ENCODE data around the gene CNBP. TPM values are rescaled to one million over a fixed set of nuclear protein-coding genes. Genes with fewer than 3 reads are reported as not detected.

Gene CNBP
- total and polyA plus RNA-seq, 5 donors = 368 to 537 (median 451) TPM

- peak; percentile 51 to 85 for ATAC-seq
- H3K27ac ChIP-seq (ENCODE audit: low read length) = peak overlapping the region; percentile 33
These were observed 51.4 kb downstream of the CNBP start for GRCh38 chr3:129132097-129132866.

GRCh38 chr3:129131465-129132088 lies 52.1 kb downstream of the CNBP start:
- H3K4me3 ChIP-seq (ENCODE audit: low read length) = no peak overlapping the region
- peak; percentile 22 to 48 for ATAC-seq
- intact Hi-C loops (cut with DNase I) = no loop called here

More at GRCh38 chr3:129132097-129132866, 51.4 kb downstream of the CNBP start:
- Histone ChIP-seq H3K4me1 (ENCODE audit: control insufficient read depth, insufficient read depth, low read length) (no peaks in the 10 kb centered on the region), H3K9me3 (ENCODE audit: control insufficient read depth, low read length) (no peaks in the 10 kb centered on the region), H3K27me3 (ENCODE audit: control insufficient read depth, insufficient read depth) (no peaks in the 10 kb centered on the region), H3K4me3 (ENCODE audit: low read length) (no peak overlapping the region)
- 70% methylated on average over 5 of the region's 5 CpGs for WGBS
- peak in 1 of 3 donors; percentile 63 for DNase-seq
- intact Hi-C loops (cut with DNase I) = no loop called here

DNA sequence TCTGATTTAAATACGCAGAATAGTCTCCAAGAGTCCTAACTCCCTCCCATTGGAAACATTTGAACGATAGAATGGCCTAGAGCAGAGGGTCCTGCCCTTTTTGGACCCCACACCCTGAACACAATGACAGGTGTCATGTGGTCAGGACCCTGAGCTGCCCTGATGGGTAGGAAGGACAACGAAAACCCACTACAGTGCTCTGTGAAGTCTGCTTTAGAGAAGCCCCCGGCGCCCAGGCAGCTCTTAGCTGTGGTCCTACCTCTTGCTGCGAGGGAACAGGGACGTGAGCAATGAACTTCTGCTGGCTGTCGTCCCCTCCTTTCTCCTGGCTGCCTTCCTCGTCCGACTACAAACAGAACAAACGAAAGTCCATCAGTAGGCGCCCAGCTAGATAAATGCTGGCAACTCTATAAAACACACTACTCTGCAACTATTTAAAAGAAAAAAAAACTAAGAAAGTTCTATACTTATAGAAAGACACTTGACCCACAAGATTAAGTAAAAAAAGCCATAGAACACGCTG lies 53.3 kb downstream of the CNBP start:
- DNase-seq (no peak), ATAC-seq (no peak)
- H3K27ac ChIP-seq (ENCODE audit: low read length) = no peak overlapping the region
- no peaks in the 10 kb centered on the region for H3K9me3 ChIP-seq (ENCODE audit: control insufficient read depth, low read length)
- intact Hi-C loops (cut with DNase I) = no loop called here
- H3K4me3 ChIP-seq (ENCODE audit: low read length) = no peak overlapping the region
- 74% methylated on average over 13 of the region's 13 CpGs for WGBS
- no peaks in the 10 kb centered on the region for H3K27me3 ChIP-seq (ENCODE audit: control insufficient read depth, insufficient read depth)
- no peaks in the 10 kb centered on the region for H3K4me1 ChIP-seq (ENCODE audit: control insufficient read depth, insufficient read depth, low read length)

More at GRCh38 chr3:129131465-129132088, 52.1 kb downstream of the CNBP start:
- Histone ChIP-seq H3K27ac (ENCODE audit: low read length) (peak overlapping the region; percentile 33), H3K27me3 (ENCODE audit: control insufficient read depth, insufficient read depth) (no peaks in the 10 kb centered on the region), H3K4me1 (ENCODE audit: control insufficient read depth, insufficient read depth, low read length) (no peaks in the 10 kb centered on the region), H3K9me3 (ENCODE audit: control insufficient read depth, low read length) (no peaks in the 10 kb centered on the region)
- 77% methylated on average over 2 of the region's 2 CpGs for WGBS
- no peak for DNase-seq

- intact Hi-C loops (cut with DNase I) = no loop called here
- ATAC-seq (peak in 1 of 2 donors; percentile 13), DNase-seq (no peak)
- no peaks in the 10 kb centered on the region for H3K4me1 ChIP-seq (ENCODE audit: control insufficient read depth, insufficient read depth, low read length)
- no peak overlapping the region for H3K27ac ChIP-seq (ENCODE audit: low read length)
- no peaks in the 10 kb centered on the region for H3K9me3 ChIP-seq (ENCODE audit: control insufficient read depth, low read length)
- H3K27me3 ChIP-seq (ENCODE audit: control insufficient read depth, insufficient read depth) = no peaks in the 10 kb centered on the region
- WGBS = 92% methylated on average over 16 of the region's 16 CpGs
- no peak overlapping the region for H3K4me3 ChIP-seq (ENCODE audit: low read length)
These were observed 55.1 kb downstream of the CNBP start for GRCh38 chr3:129128357-129129155.

DNA sequence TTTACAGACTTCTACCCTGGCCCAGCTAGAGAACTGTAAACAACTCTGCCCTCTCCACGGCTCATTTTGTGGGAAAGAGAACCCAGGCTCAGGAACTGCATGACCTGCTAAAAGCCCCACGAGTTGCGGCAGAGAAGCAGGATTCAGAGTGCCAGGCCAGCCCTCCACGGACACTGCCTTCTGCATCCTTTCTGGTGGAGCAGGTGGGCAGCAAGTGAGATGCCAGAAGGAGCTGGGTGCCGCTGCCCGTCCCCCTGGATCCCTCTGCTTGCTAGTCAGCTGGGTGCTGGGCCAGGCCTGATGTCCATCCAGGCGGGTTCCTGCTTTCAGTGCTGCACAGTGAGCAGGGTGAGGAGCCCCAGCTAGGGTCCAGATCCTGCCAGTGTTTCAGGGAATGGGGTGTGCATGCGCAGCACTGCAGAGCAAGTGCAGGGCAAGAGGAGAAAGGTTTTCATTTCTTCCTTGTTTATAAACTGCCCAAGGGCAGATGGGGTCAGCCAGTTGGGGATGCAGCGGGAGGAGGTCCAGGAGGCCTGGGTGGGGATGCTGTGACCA lies 56.9 kb downstream of the CNBP start:
- no peak overlapping the region for H3K27ac ChIP-seq (ENCODE audit: low read length)
- H3K9me3 ChIP-seq (ENCODE audit: control insufficient read depth, low read length) = no peaks in the 10 kb centered on the region
- H3K27me3 ChIP-seq (ENCODE audit: control insufficient read depth, insufficient read depth) = no peaks in the 10 kb centered on the region
- H3K4me3 ChIP-seq (ENCODE audit: low read length) = no peak overlapping the region
- ATAC-seq = no peak
- H3K4me1 ChIP-seq (ENCODE audit: control insufficient read depth, insufficient read depth, low read length) = no peaks in the 10 kb centered on the region
- DNase-seq = no peak
- intact Hi-C loops (cut with DNase I) = no loop called here
- WGBS = 85% methylated on average over 9 of the region's 9 CpGs

- DNase-seq (no peak), ATAC-seq (no peak)
- 69% methylated on average over 5 of the region's 5 CpGs for WGBS
- Histone ChIP-seq H3K27me3 (ENCODE audit: control insufficient read depth, insufficient read depth) (no peaks in the 10 kb centered on the region), H3K27ac (ENCODE audit: low read length) (no peak overlapping the region), H3K4me3 (ENCODE audit: low read length) (no peak overlapping the region), H3K9me3 (ENCODE audit: control insufficient read depth, low read length) (no peaks in the 10 kb centered on the region), H3K4me1 (ENCODE audit: control insufficient read depth, insufficient read depth, low read length) (peaks cover 10% of the 10 kb centered on the region)
- intact Hi-C loops (cut with DNase I) = no loop called here
These were observed 60.2 kb downstream of the CNBP start for GRCh38 chr3:129123314-129124060.

GRCh38 chr3:129122412-129123011 lies 61.2 kb downstream of the CNBP start:
- peaks cover 10% of the 10 kb centered on the region for H3K4me1 ChIP-seq (ENCODE audit: control insufficient read depth, insufficient read depth, low read length)
- no peaks in the 10 kb centered on the region for H3K9me3 ChIP-seq (ENCODE audit: control insufficient read depth, low read length)
- WGBS = 34% methylated on average over 18 of the region's 18 CpGs
- H3K27me3 ChIP-seq (ENCODE audit: control insufficient read depth, insufficient read depth) = no peaks in the 10 kb centered on the region
- H3K27ac ChIP-seq (ENCODE audit: low read length) = peak overlapping the region; percentile 59
- H3K4me3 ChIP-seq (ENCODE audit: low read length) = peak overlapping the region; percentile 74
- ATAC-seq (peak; percentile 2 to 14), DNase-seq (peak in 1 of 3 donors; percentile 22)
- intact Hi-C loops (cut with DNase I) = no loop called here

DNA sequence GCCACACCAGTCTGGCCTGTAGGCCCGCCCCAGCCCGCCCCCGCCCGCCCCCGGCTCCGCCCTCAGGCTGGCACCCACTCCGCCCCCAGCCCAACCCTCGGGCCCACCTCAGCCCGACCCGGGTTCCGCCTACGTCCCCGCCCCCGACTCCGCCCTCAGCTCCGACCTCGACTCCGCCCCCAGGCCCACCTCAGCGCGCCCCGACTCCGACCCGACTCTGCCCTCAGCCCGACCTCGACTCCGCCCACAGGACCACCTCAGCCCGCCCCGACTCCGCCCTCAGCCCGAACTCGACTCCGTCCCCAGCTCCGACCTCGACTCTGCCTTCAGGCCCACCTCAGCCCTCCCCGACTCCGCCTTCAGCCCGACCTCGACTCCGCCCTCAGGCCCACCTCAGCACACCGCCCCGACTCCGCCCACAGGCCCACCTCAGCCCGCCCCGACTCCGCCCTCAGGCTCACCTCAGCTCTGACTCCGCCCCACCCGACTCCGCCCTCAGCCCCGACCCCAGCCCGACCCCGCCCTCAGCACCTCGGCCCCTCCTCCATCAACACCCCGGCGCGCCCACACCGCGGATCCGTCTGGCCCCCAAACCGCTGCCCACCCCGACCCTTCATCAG lies 61.8 kb downstream of the CNBP start, which contains the start of gene RAB43:
TSS of gene RAB43 (minus strand) at position 13 of the 620 bp plus-strand sequence. CDS start 315 bp downstream, outside the sequence.
- ATAC-seq (peak; percentile 88 to 91), DNase-seq (peak; percentile 89 to 97 (median 96))
- Histone ChIP-seq H3K27me3 (ENCODE audit: control insufficient read depth, insufficient read depth) (no peaks in the 10 kb centered on the region), H3K9me3 (ENCODE audit: control insufficient read depth, low read length) (no peaks in the 10 kb centered on the region), H3K27ac (ENCODE audit: low read length) (peak within 1 kb of the TSS; percentile 74), H3K4me1 (ENCODE audit: control insufficient read depth, insufficient read depth, low read length) (peaks cover 10% of the 10 kb centered on the region), H3K4me3 (ENCODE audit: low read length) (peak within 1 kb of the TSS; percentile 74)
- 3% methylated on average over 60 of the region's 60 CpGs for WGBS
- intact Hi-C loops (cut with DNase I) = no loop called here

DNA sequence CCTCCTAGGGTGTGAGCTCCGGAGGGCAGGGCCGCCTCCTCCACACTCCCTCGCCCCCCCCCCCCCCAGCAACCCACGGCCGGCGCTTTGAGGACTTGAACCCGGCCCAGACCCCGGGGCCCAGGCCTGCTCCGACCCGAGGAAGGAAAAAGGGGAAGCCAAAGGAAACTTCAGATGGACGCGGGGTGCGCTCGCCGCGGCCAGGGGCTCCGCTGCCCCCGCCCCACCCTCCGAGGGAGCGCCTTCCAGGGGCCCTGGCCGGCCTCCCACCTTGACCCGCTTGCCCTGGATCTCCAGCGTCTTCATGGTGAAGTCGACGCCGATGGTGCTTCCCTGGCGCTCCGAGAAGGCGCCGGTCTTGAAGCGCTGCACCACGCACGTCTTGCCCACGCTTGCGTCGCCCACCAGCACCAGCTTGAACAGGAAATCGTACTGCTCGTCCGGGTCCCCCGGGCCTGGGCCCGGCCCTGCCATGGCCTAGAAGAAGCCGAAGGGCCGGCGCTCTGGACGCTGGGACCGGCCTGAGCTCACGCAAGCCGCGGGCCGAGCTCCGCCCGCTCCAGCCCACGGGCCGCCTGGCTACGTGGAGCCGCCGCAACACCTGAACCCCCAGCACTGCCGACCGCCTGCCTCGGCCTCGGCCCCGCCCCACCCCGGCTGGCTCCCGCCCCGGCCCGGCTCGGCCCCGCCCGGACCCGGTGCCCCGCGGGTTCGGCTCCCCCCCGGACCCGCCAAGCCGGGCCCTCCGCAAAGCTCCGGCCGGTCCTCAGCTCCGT lies 62.5 kb downstream of the CNBP start:
- DNase-seq = peak in 2 of 3 donors; percentile 73 to 76
- intact Hi-C loops (cut with DNase I) = no loop called here
- Histone ChIP-seq H3K9me3 (ENCODE audit: control insufficient read depth, low read length) (no peaks in the 10 kb centered on the region), H3K27ac (ENCODE audit: low read length) (peak overlapping the region; percentile 74), H3K4me3 (ENCODE audit: low read length) (peak overlapping the region; percentile 74), H3K27me3 (ENCODE audit: control insufficient read depth, insufficient read depth) (no peaks in the 10 kb centered on the region), H3K4me1 (ENCODE audit: control insufficient read depth, insufficient read depth, low read length) (peaks cover 10% of the 10 kb centered on the region)
- peak; percentile 1 to 23 for ATAC-seq
- WGBS = under 1% methylated on average over 80 of the region's 80 CpGs

All from right cardiac atrium (tissue), 5 donors.